ENCODE data around the gene COQ3.

- TF ChIP-seq CREB1 (CRISPR knock-in tag; IDR thresholded peaks at IDR 0.05) (no peak), TP53 (CRISPR knock-in tag; IDR thresholded peaks at IDR 0.05) (no peak), CTCF (IDR thresholded peaks at IDR 0.05) (no peak)
- TF ChIP-seq, protein P1, sequence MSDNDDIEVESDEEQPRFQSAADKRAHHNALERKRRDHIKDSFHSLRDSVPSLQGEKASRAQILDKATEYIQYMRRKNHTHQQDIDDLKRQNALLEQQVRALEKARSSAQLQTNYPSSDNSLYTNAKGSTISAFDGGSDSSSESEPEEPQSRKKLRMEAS (CRISPR knock-in tag; IDR thresholded peaks at IDR 0.05), result no peak
- TF ChIP-seq, protein P2, sequence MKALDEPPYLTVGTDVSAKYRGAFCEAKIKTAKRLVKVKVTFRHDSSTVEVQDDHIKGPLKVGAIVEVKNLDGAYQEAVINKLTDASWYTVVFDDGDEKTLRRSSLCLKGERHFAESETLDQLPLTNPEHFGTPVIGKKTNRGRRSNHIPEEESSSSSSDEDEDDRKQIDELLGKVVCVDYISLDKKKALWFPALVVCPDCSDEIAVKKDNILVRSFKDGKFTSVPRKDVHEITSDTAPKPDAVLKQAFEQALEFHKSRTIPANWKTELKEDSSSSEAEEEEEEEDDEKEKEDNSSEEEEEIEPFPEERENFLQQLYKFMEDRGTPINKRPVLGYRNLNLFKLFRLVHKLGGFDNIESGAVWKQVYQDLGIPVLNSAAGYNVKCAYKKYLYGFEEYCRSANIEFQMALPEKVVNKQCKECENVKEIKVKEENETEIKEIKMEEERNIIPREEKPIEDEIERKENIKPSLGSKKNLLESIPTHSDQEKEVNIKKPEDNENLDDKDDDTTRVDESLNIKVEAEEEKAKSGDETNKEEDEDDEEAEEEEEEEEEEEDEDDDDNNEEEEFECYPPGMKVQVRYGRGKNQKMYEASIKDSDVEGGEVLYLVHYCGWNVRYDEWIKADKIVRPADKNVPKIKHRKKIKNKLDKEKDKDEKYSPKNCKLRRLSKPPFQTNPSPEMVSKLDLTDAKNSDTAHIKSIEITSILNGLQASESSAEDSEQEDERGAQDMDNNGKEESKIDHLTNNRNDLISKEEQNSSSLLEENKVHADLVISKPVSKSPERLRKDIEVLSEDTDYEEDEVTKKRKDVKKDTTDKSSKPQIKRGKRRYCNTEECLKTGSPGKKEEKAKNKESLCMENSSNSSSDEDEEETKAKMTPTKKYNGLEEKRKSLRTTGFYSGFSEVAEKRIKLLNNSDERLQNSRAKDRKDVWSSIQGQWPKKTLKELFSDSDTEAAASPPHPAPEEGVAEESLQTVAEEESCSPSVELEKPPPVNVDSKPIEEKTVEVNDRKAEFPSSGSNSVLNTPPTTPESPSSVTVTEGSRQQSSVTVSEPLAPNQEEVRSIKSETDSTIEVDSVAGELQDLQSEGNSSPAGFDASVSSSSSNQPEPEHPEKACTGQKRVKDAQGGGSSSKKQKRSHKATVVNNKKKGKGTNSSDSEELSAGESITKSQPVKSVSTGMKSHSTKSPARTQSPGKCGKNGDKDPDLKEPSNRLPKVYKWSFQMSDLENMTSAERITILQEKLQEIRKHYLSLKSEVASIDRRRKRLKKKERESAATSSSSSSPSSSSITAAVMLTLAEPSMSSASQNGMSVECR (CRISPR knock-in tag; IDR thresholded peaks at IDR 0.05; ENCODE audit: borderline replicate concordance), result no peak
Observed at GRCh38 chr6:99369533-99369932, 24.5 kb downstream of the COQ3 start.

All from WTC11 (cell line).